HL-60/S4 treated with phorbol 12-myristate 13-acetate at 8.2 ng/mL for 4 days and 3 days (cell line): ENCODE data around the gene KLHL10.
"Not testable (repeated sequence)": the region's sequence is repeated elsewhere in the genome, so short reads cannot be mapped to it uniquely, and the experiment has no call there.

Experiments used
- in situ Hi-C: fragments of 300-500 bp; cut with MboI; formaldehyde crosslinking; loops from 2 replicates; pipeline ENCODE4 v1.15.0; 2022; ENCODE audit warnings: low sequenced_read_pairs

The KLHL10 gene

DNA sequence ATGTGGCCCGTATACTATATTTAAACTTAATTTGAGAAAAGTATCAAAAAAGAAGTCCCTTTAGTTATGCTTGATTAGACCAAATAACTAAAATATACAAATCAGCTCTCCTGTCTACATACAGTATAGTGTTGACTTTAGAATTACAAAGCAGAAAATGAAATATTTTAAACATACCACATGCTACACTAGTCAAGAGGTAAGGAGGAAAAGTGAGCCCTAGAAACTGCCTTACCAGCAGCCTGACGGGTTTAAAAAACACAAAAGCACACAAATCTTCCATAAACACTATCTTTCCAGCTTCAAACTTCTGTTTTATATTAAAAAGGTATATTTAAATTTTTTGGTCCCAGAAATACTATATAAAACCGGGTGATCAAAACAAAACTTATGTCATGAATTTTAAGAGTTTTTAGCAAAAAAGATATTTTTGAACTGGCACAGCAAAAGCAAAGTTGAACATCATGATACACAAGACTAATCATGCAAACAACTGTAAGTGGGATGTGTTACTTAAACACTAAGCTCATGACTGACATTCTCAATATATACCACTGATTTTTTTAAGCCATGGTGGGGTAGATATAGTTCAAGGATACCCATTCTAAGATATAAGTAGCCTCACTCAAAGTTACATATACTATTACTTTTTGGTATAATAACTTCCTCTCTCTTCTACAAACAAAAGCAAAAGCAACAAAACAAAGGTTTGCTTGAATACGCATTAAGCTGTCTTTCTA is 11.8 kb downstream of the KLHL10 start:
- in situ Hi-C loops: no loop called here

GRCh38 chr17:41851382-41851781 is 13.8 kb downstream of the KLHL10 start:
- in situ Hi-C loops: not testable (repeated sequence)

DNA sequence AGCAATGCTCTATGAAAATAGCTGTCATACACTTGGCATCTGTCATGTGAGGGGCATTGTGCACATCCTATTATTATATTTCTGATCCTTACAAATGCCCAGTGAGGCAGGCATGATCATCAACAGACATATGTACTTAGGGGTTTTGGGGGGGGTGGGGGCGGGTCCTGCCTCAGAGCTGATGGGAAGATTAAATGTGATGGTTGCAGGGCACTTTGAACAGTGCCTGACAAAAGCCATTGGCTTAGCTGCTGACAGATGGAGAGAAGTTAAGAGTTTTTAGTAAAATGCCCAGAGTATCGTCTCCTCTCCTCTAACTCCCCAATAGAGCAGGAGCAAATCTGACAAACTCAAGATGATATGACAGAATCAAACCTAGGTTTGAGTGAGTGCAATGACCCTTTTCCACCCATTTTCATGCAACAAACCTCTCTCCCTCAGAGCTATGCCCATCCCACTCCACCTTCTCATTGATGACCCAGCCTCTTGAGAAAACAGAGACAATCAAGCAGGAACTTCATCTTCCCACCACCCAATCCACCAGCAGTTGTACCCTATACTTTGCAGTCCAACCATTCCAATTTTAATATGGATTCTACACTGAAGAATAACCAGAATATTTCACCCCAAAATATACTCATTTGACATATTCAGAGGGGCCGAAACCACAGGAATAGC is 22.8 kb downstream of the KLHL10 start:
- in situ Hi-C loops: no loop called here

DNA sequence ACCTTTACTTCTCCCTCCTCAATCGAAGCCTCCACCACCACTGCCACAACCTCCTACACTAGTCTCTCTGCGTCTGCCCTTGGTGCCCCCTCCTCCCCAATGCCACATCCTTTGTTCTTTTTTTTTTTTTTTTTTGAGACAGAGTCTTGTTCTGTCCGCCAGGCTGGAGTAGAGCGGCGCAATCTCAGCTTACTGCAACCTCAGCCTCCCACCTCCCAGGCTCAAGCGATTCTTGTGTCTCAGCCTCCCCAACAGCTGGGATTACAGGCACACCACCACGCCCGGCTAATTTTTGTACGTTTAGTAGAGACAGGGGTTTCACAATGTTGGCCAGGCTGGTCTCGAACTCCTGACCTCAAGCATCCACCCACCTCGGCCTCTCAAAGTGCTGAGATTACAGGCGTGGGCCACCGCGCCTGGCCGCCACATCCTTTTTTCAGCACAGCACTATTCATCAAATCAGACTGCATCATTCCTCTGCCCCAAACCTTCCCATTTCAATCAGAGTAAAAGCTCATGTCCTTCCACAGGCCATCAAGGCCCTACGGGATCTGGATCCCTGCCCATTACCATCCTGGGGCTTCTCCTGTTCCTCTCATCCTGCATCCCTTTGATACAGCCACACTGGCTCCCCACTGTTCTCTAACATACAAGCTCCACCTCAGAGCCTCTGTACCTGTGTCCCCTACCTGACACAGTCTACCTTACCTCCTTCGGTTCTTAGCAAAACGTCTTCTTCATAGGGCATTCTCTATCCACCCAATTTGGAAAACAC is 25.6 kb downstream of the KLHL10 start:
- in situ Hi-C loops: no loop called here

GRCh38 chr17:41864498-41864835 is 26.8 kb downstream of the KLHL10 start:
- in situ Hi-C loops: no loop called here

DNA sequence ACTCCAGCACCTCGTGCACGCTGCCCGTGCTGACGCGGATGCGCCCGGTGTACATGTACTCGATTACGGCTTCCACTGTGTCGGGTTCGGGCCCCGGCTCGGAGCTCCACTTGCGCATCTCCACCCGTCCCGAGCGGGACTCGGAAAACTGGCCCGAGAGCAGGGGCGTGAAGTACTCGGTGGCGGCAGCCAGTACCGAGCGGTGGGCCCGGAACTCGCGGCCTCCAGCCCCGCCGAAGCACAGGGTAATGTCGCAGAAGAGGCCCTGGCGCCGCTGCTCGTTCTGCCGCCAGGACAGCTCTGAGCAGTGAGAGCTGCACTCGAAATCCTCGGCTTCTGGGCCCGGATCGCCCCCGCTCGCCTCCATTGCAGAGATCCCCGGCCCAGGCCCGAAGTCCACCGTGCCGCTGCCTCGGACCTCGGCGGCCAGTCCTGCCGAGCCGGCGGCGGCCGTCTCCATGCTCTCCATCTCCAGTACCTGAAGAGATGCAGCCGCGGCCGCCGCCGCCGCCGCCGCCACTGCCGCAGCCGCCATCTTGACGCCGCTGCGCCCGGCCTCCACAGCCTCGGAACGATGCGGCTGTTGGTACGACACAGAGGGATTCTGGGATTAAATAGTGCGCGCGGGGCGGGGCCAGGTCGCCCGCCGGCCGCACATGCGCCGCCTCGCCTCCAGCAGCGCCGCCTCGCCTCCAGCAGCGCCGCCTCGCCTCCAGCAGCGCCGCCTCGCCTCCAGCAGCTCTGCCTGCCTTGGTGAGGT is 27.4 kb downstream of the KLHL10 start, which contains the start of gene KLHL11:
TSS of gene KLHL11 (minus strand) at position 588 of the 760 bp plus-strand sequence. CDS start at position 535, 53 bp downstream.
- in situ Hi-C loops: no loop called here

GRCh38 chr17:41865596-41865893 is 27.9 kb downstream of the KLHL10 start:
- in situ Hi-C loops: no loop called here

DNA sequence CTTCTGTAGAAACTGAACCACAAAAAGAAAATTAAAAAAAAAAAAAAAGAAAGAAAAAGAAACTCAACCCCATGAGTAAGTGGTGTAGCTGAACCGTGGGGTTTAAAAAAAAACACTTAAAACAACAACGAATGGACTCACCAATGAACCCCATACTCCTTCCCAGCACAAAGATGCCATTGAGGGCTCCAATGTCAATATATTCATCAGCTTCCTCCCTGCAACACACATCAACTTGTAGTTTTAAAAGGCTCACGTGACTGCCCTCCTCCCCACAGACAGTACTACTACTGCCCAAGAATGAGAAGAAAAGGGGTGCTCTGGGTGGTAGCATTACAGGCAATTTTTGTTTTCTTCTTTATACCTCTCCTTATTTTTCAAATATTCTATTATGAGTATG is 30.9 kb downstream of the KLHL10 start:
- in situ Hi-C loops: no loop called here

DNA sequence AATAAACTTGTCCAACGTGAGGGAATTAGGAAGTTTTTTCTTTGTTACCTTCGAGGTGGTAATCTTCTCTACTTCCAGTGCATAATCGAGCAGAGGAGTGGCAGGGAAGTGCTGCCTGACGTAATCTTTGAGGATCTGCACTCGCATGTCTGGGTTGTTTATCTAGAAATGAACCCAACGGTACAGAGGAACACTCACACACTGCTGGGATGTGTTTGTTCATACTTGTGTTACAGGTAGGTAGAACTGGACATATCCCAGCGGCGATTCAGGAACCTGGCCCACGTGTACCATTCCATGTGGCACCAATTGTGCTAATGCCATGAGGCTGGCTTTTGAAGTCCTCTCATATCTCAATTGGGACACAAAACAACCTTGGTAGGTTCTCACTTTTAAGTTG is 31.8 kb downstream of the KLHL10 start:
- in situ Hi-C loops: no loop called here

GRCh38 chr17:41870097-41870496 is 32.5 kb downstream of the KLHL10 start:
- in situ Hi-C loops: no loop called here

GRCh38 chr17:41870627-41871026 is 33.0 kb downstream of the KLHL10 start:
- in situ Hi-C loops: no loop called here

DNA sequence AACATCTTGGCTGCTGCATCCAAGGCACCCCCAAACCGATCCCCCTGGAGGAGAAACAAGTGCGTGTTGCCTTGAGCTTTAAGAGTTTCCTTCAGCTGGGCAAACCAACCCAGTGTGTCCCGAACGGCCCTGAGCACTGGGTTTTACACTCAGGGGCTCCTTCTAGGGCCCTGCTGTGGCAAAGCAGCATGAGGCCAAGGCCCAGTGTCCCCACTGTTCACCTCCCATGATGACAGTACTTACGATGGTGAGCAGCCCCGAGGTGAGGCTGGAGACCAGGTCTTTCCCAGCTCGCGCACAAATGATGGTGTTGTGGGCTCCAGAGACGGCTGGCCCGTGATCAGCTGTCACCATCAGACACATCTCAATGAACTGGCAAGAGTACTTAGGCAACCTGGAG is 34.2 kb downstream of the KLHL10 start:
- in situ Hi-C loops: no loop called here

GRCh38 chr17:41873559-41874292 is 36.1 kb downstream of the KLHL10 start:
- in situ Hi-C loops: no loop called here

GRCh38 chr17:41874293-41874670 is 36.7 kb downstream of the KLHL10 start:
- in situ Hi-C loops: not testable (repeated sequence)

GRCh38 chr17:41880130-41880529 is 42.5 kb downstream of the KLHL10 start:
- in situ Hi-C loops: no loop called here

DNA sequence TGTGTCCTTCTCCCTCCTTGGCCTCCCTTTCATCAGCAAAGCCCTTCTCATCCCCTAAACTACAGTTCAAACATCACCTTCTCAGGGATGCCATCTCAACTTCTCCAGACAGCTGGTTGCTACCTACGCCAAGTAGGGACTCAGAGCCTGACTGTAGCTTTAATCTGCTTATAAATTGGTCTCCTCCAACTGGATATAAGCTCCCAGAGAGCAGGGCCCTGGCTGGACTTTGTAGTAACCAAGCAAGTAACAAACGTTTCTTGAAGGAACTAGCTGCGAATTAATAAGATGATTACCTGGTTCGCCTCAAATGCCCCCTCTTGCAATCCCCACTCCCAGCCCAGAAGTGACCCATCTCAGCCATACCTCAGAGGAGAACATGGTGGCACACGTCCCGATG is 45.1 kb downstream of the KLHL10 start:
- in situ Hi-C loops: no loop called here

DNA sequence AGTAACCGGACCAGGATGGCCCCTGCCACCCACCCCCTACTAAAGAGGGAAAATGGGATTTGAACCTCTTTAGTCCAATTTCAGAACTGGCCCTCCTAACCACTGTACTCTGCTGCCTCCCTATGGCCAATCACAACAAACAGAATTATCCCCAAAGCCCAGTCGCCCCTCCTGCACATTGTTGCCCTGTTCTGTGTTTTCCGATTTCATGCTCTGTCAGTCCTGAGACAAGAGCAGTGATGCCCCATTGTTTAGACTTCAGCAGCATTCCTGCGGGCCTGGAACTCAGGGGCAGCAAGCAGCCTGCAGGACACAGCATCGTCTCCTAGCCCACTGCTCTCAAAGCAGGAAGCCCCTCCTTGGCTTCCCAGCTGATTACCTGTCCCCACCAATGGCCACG is 48.1 kb downstream of the KLHL10 start:
- in situ Hi-C loops: no loop called here

- in situ Hi-C loops: no loop called here
These were observed 50.8 kb downstream of the KLHL10 start for GRCh38 chr17:41888332-41888965.

DNA sequence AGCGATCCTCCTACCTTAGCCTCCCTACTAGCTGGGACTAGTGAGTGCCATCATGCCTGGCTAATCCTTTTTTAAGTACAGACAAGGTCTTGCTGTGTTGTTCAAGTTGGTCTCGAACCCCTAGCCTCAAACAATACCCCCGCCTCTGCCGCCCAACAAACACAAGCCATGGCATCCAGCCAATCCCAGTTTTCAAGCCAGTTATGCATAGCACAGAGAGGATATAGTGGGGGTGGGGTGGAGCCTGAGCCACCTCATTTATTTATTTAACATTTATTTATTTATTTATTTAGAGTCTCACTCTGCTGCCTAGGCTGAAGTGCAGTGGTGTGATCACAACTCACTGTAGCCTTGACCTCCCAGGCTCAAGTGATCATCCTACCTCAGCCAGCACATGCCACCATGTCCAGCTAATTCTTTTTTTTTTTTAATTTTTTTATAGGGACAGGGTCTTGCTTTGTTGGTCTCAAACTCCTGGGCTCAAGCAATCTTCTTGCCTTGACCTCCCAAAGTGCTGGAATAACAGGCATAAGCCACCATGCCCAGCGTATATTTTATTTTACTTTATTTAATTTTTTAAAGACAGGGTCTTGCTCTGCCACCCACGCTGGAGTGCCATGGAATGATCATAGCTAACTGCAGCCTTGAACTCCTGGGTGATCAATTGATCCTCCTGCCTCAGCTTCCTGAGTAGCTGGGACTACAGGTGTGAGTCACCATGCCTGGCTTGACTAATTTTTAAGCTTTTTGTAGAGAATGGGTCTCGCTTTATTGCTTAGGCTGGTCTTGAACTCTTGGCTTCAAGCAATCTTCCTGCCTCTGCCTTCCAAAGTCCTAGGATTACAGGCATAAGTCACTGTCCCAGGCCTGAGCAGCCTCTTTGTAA is 53.8 kb downstream of the KLHL10 start:
- in situ Hi-C loops: no loop called here
